ENCODE measurements around the gene SLC26A2.

The SLC26A2 gene

DNA sequence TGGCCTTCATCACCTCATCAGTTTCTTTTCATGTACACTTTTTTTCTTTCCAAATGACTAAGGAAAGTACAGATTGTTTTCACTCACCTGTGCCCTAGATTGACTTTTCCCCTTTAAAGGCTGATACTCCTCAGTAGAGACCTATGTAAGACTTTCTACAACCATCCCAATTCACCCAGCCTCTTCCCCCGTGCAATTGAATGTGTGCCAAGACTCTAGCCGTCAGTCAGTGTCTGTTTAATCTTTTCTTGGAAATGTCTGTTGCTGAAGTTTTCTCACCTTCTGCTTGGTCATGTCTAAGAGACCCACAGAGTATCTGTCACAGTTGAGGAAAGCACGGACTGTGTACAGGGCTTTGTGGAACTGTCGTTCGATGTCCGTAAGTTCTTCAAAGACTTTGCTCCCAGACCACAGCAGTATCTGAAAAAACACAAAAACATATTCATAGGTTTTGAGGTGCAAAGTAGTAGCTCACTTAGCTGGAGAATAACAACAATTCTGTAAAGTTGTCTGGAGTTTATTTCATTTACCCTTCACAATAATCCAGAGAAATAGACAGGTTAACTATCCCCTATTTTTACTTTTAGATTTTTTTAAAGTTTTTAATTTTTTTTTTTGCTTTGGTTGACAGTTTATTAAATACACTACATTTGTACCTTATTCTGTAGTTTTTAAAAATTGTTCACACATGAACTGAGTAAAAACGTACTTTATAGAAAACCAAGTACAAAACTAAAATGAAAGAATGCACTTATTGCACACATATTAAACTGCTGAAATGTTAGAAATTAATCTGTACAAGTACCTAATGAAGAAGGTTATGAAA lies 29.6 kb upstream of the SLC26A2 start:
- TF ChIP-seq, protein P1, sequence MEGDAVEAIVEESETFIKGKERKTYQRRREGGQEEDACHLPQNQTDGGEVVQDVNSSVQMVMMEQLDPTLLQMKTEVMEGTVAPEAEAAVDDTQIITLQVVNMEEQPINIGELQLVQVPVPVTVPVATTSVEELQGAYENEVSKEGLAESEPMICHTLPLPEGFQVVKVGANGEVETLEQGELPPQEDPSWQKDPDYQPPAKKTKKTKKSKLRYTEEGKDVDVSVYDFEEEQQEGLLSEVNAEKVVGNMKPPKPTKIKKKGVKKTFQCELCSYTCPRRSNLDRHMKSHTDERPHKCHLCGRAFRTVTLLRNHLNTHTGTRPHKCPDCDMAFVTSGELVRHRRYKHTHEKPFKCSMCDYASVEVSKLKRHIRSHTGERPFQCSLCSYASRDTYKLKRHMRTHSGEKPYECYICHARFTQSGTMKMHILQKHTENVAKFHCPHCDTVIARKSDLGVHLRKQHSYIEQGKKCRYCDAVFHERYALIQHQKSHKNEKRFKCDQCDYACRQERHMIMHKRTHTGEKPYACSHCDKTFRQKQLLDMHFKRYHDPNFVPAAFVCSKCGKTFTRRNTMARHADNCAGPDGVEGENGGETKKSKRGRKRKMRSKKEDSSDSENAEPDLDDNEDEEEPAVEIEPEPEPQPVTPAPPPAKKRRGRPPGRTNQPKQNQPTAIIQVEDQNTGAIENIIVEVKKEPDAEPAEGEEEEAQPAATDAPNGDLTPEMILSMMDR (conservative IDR thresholded peaks at IDR 0.05; ENCODE audit: low read depth, low read length), result no peak
- DNase-seq (ENCODE audit: low read depth), result no peak
- no peak overlapping the region for H3K4me3 ChIP-seq (ENCODE audit: low read length)

DNA sequence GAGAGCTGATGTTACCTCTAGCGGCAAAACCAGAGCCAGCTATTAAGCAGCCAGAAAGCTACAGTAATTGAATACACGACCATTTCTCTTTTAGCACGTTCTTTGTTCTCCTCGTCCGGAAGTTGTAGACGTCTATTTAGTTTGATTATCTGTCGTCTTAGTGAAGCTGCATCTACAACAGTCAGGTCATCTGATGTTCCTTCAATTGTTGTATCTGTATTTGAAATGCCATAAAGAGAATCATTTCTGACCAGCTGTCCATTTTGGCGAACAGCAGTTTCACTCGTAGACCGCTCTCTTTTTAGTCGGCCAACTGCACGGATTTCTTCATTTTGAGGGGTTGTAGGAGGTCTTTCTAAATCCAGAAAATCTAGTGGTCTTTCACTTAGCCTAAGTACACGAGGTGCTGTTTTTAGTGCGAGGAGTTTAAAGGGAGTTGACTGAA lies 28.5 kb upstream of the SLC26A2 start:
- H3K4me3 ChIP-seq (ENCODE audit: low read length), result no peak overlapping the region
- TF ChIP-seq, protein P1 (conservative IDR thresholded peaks at IDR 0.05; ENCODE audit: low read depth, low read length), result no peak
- no peak for DNase-seq (ENCODE audit: low read depth)

DNA sequence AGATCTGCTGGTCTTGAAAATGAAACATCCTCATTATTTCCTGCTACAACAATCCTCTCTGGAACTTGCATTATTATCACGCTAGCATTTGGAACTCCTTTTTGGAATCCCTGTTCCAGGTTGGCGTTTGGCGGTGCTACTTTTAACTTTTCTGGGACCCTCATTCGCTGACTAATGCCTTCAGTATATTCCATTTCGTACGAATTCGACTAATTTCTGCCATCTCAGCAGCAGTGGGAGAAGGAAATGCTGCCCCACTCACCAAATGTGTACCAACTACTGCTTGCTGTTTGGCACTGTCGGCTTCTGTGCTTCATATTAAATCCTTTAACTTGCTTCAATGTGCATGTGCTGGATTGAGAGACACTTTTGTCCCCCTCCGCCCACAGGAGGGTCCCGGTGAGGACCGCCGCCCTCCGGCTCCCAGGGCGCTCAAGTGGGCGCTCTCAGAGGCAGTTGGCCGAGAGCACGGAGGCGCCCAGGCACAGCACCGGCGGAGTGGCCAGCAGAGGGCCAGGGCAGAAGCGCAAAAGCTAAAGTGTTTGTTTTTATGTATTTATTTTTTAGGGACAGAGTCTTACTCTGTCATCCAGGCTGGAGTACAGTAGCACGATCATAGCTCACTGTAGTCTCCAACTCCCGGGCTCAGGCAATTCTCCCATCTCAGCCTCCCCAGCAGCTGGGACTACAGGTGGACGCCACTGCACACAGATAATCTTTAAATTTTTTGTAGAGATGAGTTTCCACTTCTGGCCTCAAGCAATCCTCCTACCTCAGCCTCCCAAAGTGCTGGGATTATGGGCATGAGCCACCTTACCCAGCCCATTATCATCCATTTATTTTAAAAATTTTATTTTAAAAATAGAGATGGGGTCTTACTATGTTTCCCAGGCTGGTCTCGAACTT lies 27.9 kb upstream of the SLC26A2 start:
- no peak for DNase-seq (ENCODE audit: low read depth)
- no peak overlapping the region for H3K4me3 ChIP-seq (ENCODE audit: low read length)
- TF ChIP-seq, protein P1 (conservative IDR thresholded peaks at IDR 0.05; ENCODE audit: low read depth, low read length), result peak; percentile 48

DNA sequence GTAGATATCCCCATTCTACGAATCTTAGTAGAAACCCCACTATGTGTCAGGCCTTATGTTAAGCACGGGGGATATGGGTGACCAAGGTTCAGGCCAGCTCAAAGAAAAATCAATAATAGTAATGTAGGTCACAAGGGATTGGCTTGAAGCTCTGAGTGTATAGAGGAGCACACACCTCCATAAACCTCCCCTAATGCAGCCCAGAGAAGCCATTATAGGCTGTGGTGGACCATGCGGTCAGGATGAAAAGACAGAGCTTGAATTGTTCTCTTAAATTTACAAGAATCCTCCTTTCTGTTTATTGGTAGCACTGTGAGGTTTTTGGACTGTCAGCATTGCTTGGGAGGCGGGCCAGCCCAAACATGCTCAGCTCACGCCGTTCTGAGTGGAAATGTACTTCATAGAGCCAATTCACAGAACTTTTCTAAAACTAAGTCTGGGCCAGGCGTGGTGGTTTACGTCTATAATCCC lies 25.1 kb upstream of the SLC26A2 start:
- no peak overlapping the region for H3K4me3 ChIP-seq (ENCODE audit: low read length)
- TF ChIP-seq, protein P1 (conservative IDR thresholded peaks at IDR 0.05; ENCODE audit: low read depth, low read length), result no peak

DNA sequence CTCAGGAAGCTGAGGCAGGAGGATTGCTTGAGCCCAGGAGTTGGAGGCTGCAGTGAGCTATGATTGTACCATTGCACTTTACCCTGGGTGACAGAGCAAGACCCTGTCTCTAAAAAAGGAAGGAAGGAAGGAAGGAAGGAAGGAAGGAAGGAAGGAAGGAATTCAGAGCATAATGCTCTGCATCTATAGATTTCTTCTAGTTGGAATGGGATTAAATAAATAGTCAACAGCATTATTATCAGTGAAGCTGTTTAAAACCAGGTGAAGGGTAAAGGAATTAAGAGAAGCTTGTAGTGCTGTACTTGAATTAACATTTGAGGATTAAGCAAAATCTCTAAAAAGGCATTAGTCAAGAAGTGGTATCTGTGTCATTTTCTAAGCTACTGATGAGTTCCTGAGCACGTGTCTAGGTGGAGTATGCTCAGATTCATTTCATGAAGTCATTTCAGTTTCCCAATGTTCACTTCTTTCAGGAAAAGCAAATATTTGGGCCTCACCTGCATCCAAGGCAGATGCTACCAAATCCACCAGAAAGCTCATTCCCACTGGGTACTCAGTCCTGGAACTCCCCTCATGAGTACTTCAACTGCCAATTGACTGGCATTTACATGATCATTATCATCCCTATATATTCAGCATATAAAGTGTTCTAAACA lies 24.4 kb upstream of the SLC26A2 start:
- H3K4me3 ChIP-seq (ENCODE audit: low read length), result no peak overlapping the region
- DNase-seq (ENCODE audit: low read depth), result no peak
- TF ChIP-seq, protein P1 (conservative IDR thresholded peaks at IDR 0.05; ENCODE audit: low read depth, low read length), result no peak

More for the DNA sequence above, 25.1 kb upstream of the SLC26A2 start:
- DNase-seq (ENCODE audit: low read depth), result no peak

DNA sequence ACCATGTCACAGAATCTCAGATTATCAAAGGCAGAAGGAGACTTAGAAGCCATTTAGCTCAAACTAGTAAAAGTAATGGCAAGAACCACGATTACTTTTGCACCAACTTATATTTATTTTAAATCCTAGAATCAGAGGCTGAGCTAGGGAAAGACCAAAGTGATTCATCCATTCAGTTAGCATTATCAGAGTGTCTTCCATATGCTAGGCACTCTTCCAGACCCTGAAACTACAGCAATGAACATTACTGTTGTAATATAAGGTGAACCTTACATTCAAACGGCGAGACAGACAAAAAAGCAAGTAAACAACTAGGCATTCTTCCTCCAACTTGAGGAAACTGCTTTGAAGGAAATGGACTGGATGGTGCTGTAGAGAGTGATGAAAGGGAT lies 23.9 kb upstream of the SLC26A2 start:
- DNase-seq (ENCODE audit: low read depth), result no peak
- TF ChIP-seq, protein P1 (conservative IDR thresholded peaks at IDR 0.05; ENCODE audit: low read depth, low read length), result no peak
- no peak overlapping the region for H3K4me3 ChIP-seq (ENCODE audit: low read length)
